HFFc6 (cell line): ENCODE measurements around the gene ATCAY. TPM values are rescaled to one million over a fixed set of nuclear protein-coding genes. Genes with fewer than 3 reads are reported as not detected.
"Not testable (repeated sequence)": the region's sequence is repeated elsewhere in the genome, so short reads cannot be mapped to it uniquely, and the experiment has no call there.

Experiments
- DNase-seq: peaks from one replicate; pipeline ENCODE4 v3.0.0-alpha.2; 2018
- H3K27ac Mint-ChIP-seq: 2 replicates; pipeline ENCODE4 v1.8.0; 2020; ENCODE audit warnings: mild to moderate bottlenecking, mixed read lengths
- H3K27me3 Mint-ChIP-seq: 2 replicates; pipeline ENCODE4 v1.8.0; 2021; ENCODE audit warnings: mild to moderate bottlenecking, moderate library complexity, mixed read lengths; ENCODE audit not compliant: insufficient read depth
- H3K36me3 Mint-ChIP-seq: 2 replicates; pipeline ENCODE4 v1.8.0; 2021; ENCODE audit warnings: low read depth, mixed read lengths
- H3K4me1 Mint-ChIP-seq: 2 replicates; pipeline ENCODE4 v1.8.0; 2020; ENCODE audit warnings: low read depth, mixed read lengths
- H3K4me3 Mint-ChIP-seq: 2 replicates; pipeline ENCODE4 v1.8.0; 2020; ENCODE audit warnings: mild to moderate bottlenecking, moderate library complexity, mixed read lengths
- H3K9me3 Mint-ChIP-seq: 2 replicates; pipeline ENCODE4 v1.8.0; 2020; ENCODE audit warnings: mild to moderate bottlenecking, mixed read lengths
- CTCF ChIP-seq: fragments of 200-600 bp; sonication (generic); IDR thresholded peaks from 2 replicates; pipeline ENCODE4 v1.5.0; 2021; ENCODE audit warnings: antibody characterized with exemption, mild to moderate bottlenecking
- total RNA-seq, 6 experiments: library from RNA; stranded (reverse); fragmentation: NEBNext Ultra II Directional; extraction: Animal tissue kit (Norgen Biotek cat#: 25700); gene quantifications; 2 replicates in 1 of 6; 3 replicates in 5 of 6; pipeline ENCODE4 v1.2.3, GENCODE V29; 2021

The ATCAY gene
- total RNA-seq, 6 experiments from 2014 or later, result not detected

- H3K9me3 Mint-ChIP-seq, result no peaks in the 10 kb centered on the region
- peaks cover 23% of the 10 kb centered on the region for H3K36me3 Mint-ChIP-seq
- no peak for DNase-seq
- no peak overlapping the region; the same call in 1 of the 2 replicates for H3K27ac Mint-ChIP-seq
- peaks cover 22% of the 10 kb centered on the region for H3K4me1 Mint-ChIP-seq
- no peak for TF ChIP-seq CTCF
- H3K27me3 Mint-ChIP-seq, result peaks cover 9% of the 10 kb centered on the region
- no peak overlapping the region for H3K4me3 Mint-ChIP-seq
Observed at GRCh38 chr19:3964256-3965194, 84.0 kb downstream of the ATCAY start.

DNA sequence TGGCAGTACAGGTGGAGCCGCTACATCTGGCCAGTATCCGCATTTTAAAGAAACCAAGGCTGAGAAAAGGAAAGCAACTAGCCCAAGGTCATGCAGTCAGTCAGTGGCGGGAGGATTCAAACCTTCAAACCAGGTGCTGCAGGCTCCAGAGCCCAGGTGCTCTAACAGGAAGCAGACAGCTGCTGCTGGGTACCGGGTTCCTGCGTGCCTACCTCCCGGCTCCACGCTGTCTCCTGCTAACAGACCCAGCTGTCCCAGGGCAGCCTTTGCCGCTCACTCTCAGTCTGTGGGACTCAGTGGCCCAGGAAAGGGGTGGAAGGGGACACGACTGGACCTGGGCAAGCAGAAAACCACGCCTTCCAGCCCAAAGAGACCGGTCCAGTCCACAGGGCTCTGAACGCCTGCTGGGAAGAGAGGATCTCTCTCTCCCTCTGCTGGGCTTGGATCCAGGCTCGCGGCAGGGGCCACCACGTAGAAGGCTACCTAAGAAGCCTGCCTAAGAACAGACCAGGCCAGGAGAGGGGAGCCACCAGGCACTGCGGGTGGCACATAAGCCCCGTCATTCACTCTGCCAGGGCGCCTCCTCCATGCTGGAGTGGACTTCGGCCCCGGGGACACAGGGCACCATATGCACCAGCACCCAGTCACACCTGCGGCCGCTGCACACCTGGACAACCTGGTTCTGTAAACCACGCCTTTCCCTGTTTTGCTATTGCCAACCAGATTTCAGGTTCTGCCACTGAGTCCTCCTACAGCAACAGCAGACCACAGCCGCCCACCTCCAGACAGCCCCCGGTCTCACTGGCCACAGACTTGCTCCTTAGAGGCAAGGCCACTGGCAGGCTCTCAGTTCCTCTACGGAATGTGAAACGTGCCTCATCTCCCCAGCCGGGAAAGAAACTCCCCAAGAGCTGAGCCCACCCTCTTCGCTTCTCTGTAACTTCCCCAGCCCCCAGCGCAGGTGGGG lies 85.8 kb downstream of the ATCAY start:
- Mint-ChIP-seq H3K4me1 (peaks cover 30% of the 10 kb centered on the region), H3K4me3 (peak overlapping the region; percentile 32; the same call in 1 of the 2 replicates), H3K9me3 (peaks cover 12% of the 10 kb centered on the region; the same call in 1 of the 2 replicates), H3K36me3 (peaks cover 34% of the 10 kb centered on the region), H3K27me3 (peaks cover 25% of the 10 kb centered on the region), H3K27ac (peak overlapping the region; percentile 70)
- no peak for DNase-seq
- TF ChIP-seq CTCF, result no peak

DNA sequence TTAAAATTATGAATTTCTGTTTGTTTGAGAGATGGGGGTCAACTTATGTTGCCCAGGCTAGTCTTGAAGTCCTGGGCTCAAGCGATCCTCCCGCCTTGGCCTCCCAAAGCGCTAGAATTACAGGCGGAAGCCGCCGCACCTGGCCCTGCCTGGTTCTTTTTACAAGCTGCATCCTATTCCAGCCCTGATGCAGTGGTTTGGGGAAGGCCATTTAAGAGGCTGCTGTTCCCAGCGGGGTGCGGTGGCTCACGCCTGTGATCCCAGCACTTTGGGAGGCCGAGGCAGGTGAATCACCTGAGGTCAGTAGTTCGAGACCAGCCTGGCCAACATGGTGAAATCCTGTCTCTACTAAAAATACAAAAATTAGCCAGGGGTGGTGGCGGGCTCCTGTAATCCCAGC lies 87.5 kb downstream of the ATCAY start:
- DNase-seq, result not testable (repeated sequence)
- H3K27ac Mint-ChIP-seq, result peak overlapping the region; percentile 97
- peaks cover 34% of the 10 kb centered on the region for H3K36me3 Mint-ChIP-seq
- H3K4me3 Mint-ChIP-seq, result peak overlapping the region; percentile 96
- peaks cover 37% of the 10 kb centered on the region for H3K27me3 Mint-ChIP-seq
- peaks cover 30% of the 10 kb centered on the region for H3K4me1 Mint-ChIP-seq
- peaks cover 13% of the 10 kb centered on the region; the same call in 1 of the 2 replicates for H3K9me3 Mint-ChIP-seq

- peaks cover 13% of the 10 kb centered on the region; the same call in 1 of the 2 replicates for H3K9me3 Mint-ChIP-seq
- H3K4me3 Mint-ChIP-seq, result peak overlapping the region; percentile 96
- DNase-seq, result peak; percentile 99
- peaks cover 34% of the 10 kb centered on the region for H3K36me3 Mint-ChIP-seq
- H3K27me3 Mint-ChIP-seq, result peaks cover 37% of the 10 kb centered on the region
- peaks cover 30% of the 10 kb centered on the region for H3K4me1 Mint-ChIP-seq
- no peak for TF ChIP-seq CTCF
- peak overlapping the region; percentile 97 for H3K27ac Mint-ChIP-seq
Observed at GRCh38 chr19:3968556-3969434, 88.3 kb downstream of the ATCAY start.

GRCh38 chr19:3969435-3970312 lies 89.2 kb downstream of the ATCAY start:
- H3K4me1 Mint-ChIP-seq, result peaks cover 30% of the 10 kb centered on the region
- peak overlapping the region; percentile 97 for H3K27ac Mint-ChIP-seq
- peaks cover 34% of the 10 kb centered on the region for H3K36me3 Mint-ChIP-seq
- H3K9me3 Mint-ChIP-seq, result peaks cover 13% of the 10 kb centered on the region; the same call in 1 of the 2 replicates
- peak; percentile 83 for DNase-seq
- TF ChIP-seq CTCF, result peak; percentile 66
- peak overlapping the region; percentile 96 for H3K4me3 Mint-ChIP-seq
- peaks cover 37% of the 10 kb centered on the region for H3K27me3 Mint-ChIP-seq
